ENCODE measurements around the gene CCNY. TPM values are rescaled to one million over a fixed set of nuclear protein-coding genes. Genes with fewer than 3 reads are reported as not detected.
A peak's percentile ranks its signal among the peaks of the same experiment; 100 is the strongest.

CCNY gene
- total RNA-seq, 1 experiment from 2014 or later: 122 TPM

DNA sequence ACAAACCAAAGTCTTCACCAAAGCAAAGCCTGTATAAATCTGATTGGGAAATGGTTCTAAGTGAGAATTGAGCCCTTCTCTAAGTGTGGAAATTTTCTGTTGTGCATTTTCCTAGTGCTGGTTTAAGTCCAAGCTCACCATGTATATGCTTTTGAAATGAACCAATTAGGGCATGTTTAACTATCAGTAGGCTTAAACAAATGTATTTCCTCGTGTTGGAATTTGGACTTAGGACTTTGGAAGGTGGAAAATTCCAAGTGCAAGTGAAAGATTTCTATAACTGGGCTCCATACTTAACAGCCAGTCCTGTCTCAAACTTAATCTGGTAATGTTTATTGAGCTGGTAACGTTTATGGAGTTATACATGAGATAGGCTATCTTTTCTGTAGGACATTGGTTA, 28.5 kb downstream of the CCNY start:
- H3K9me3 Mint-ChIP-seq (ENCODE audit: unreplicated experiment): no peaks in the 10 kb centered on the region
- peak overlapping the region; percentile 62 for H3K4me3 Mint-ChIP-seq (ENCODE audit: unreplicated experiment)
- peaks cover 45% of the 10 kb centered on the region for H3K4me1 Mint-ChIP-seq (ENCODE audit: low read depth, unreplicated experiment)
- H3K27me3 ChIP-seq (replicated peaks; ENCODE audit: control insufficient read depth, insufficient read depth, low read length): no peaks in the 10 kb centered on the region
- no peaks in the 10 kb centered on the region; the same call in 1 of the 2 replicates for H3K36me3 ChIP-seq (ENCODE audit: control insufficient read depth, insufficient read depth, low read length)
- no peak overlapping the region for H3K4me3 ChIP-seq (ENCODE audit: low read depth, low read length)
- ChIA-PET POLR2A (interaction anchor here (1.0 to 1.3 kb wide), 3 partner anchors 19 to 239 kb away, joined by 3 to 9 read pairs (median 4); partner anchors contain the start of gene CREM), CTCF (interaction anchor here (0.9 to 1.5 kb wide), 3 partner anchors 18 to 169 kb away, joined by 3 to 7 read pairs (median 3); no protein-coding TSS in a partner anchor)
- peak in 1 of 2 experiments; percentile 75 for DNase-seq
- intact Hi-C loops (cut with micrococcal nuclease; ENCODE audit: unreplicated experiment): loop anchor here (1.0 to 2.0 kb wide), 2 partner anchors 19 to 28 kb away; partner anchors contain the start of gene CCNY
- peak overlapping the region; percentile 78 for H3K27ac Mint-ChIP-seq (ENCODE audit: unreplicated experiment)
- H3K9me3 ChIP-seq: no peaks in the 10 kb centered on the region
- peaks cover 67% of the 10 kb centered on the region for H3K4me1 ChIP-seq
- H3K36me3 Mint-ChIP-seq (ENCODE audit: insufficient read depth, unreplicated experiment): peaks cover 6% of the 10 kb centered on the region
- TF ChIP-seq, protein P1, sequence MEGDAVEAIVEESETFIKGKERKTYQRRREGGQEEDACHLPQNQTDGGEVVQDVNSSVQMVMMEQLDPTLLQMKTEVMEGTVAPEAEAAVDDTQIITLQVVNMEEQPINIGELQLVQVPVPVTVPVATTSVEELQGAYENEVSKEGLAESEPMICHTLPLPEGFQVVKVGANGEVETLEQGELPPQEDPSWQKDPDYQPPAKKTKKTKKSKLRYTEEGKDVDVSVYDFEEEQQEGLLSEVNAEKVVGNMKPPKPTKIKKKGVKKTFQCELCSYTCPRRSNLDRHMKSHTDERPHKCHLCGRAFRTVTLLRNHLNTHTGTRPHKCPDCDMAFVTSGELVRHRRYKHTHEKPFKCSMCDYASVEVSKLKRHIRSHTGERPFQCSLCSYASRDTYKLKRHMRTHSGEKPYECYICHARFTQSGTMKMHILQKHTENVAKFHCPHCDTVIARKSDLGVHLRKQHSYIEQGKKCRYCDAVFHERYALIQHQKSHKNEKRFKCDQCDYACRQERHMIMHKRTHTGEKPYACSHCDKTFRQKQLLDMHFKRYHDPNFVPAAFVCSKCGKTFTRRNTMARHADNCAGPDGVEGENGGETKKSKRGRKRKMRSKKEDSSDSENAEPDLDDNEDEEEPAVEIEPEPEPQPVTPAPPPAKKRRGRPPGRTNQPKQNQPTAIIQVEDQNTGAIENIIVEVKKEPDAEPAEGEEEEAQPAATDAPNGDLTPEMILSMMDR (IDR thresholded peaks at IDR 0.05; ENCODE audit: insufficient read depth in 1 of 2, low read depth in 1 of 2, low read length in 1 of 2, severe bottlenecking in 1 of 2, unreplicated experiment in 1 of 2): no peak
- H3K27me3 Mint-ChIP-seq (ENCODE audit: insufficient read depth, unreplicated experiment): no peaks in the 10 kb centered on the region
- BruUV-seq (replicated peaks): no TSS peak

DNA sequence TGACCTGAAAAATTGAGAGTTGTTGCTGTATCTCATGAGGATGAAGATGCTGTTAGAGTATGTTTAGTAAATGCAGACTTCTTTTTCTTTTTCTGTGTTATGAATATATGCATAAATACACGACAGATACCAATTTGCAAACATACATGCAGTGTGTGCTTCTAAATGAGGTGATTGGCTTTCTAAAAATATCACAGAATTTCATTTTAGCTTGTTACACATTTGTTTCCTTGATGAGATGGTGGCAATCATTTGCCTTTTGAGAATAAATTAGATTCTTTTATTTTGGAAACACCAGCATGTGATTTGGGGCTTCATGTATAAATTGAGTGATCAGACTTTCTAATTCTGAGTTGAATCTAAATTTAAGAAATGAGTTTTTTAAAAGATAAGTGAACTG, 29.7 kb downstream of the CCNY start:
- H3K27me3 Mint-ChIP-seq (ENCODE audit: insufficient read depth, unreplicated experiment): no peaks in the 10 kb centered on the region
- intact Hi-C loops (cut with micrococcal nuclease; ENCODE audit: unreplicated experiment): loop anchor here (1.0 to 2.0 kb wide), 2 partner anchors 18 to 29 kb away; partner anchors contain the start of gene CCNY

DNA sequence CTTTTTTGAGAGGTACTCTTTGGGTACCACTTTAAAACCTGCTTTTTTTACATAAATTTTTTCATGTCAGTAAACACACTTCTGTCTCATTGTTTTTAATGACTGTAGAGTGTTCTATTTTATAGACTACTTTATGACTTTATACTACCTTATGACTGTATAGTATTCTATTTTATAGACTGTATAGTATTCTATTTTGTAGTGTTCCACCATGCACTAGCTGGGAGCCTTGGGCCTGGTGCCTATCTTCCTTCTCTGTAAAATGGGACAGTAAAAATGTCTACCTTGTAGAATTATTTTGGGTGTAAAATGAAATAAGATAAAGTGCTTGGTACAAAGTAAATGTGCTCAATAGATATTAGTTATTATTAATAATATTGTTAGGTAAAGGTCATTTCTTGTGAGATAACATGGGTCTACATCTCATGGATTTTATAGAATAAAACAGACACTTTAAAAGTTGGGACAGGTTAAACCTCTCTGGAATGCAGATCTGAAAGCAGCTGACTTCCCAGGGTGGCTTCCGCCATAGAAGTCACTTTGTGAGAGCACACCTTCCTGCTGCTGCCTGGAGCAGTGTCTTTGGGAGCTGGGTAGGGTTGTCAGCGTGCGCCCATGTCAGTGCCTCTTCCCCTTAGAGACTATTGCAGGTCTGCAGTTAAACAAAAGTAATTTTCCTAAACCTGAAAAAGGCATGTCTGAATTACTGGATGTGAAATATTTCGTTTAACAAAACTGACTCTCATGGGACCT, 31.0 kb downstream of the CCNY start:
- H3K4me1 Mint-ChIP-seq (ENCODE audit: low read depth, unreplicated experiment): peaks cover 54% of the 10 kb centered on the region
- Histone ChIP-seq H3K4me3 (ENCODE audit: low read depth, low read length) (no peak overlapping the region), H3K36me3 (ENCODE audit: control insufficient read depth, insufficient read depth, low read length) (no peaks in the 10 kb centered on the region; the same call in 1 of the 2 replicates), H3K4me1 (peaks cover 67% of the 10 kb centered on the region), H3K9me3 (no peaks in the 10 kb centered on the region), H3K27me3 (replicated peaks; ENCODE audit: control insufficient read depth, insufficient read depth, low read length) (no peaks in the 10 kb centered on the region)
- H3K27ac Mint-ChIP-seq (ENCODE audit: unreplicated experiment): no peak overlapping the region
- no peak for DNase-seq
- H3K27me3 Mint-ChIP-seq (ENCODE audit: insufficient read depth, unreplicated experiment): no peaks in the 10 kb centered on the region
- no peak overlapping the region for H3K4me3 Mint-ChIP-seq (ENCODE audit: unreplicated experiment)
- POLR2A ChIA-PET: no interaction called here
- TF ChIP-seq, protein P1 (IDR thresholded peaks at IDR 0.05; ENCODE audit: insufficient read depth in 1 of 2, low read depth in 1 of 2, low read length in 1 of 2, severe bottlenecking in 1 of 2, unreplicated experiment in 1 of 2): no peak
- no TSS peak for BruUV-seq (replicated peaks)
- H3K9me3 Mint-ChIP-seq (ENCODE audit: unreplicated experiment): no peaks in the 10 kb centered on the region
- intact Hi-C loops (cut with micrococcal nuclease; ENCODE audit: unreplicated experiment): no loop called here
- CTCF ChIA-PET: no interaction called here
- H3K36me3 Mint-ChIP-seq (ENCODE audit: insufficient read depth, unreplicated experiment): peaks cover 2% of the 10 kb centered on the region

More for the DNA sequence above, 29.7 kb downstream of the CCNY start:
- Mint-ChIP-seq H3K9me3 (ENCODE audit: unreplicated experiment) (no peaks in the 10 kb centered on the region), H3K4me3 (ENCODE audit: unreplicated experiment) (no peak overlapping the region), H3K36me3 (ENCODE audit: insufficient read depth, unreplicated experiment) (peaks cover 6% of the 10 kb centered on the region), H3K27ac (ENCODE audit: unreplicated experiment) (peak overlapping the region; percentile 45), H3K4me1 (ENCODE audit: low read depth, unreplicated experiment) (peaks cover 46% of the 10 kb centered on the region)
- POLR2A ChIA-PET: no interaction called here
- peaks cover 67% of the 10 kb centered on the region for H3K4me1 ChIP-seq
- H3K36me3 ChIP-seq (ENCODE audit: control insufficient read depth, insufficient read depth, low read length): no peaks in the 10 kb centered on the region; the same call in 1 of the 2 replicates
- TF ChIP-seq, protein P1 (IDR thresholded peaks at IDR 0.05; ENCODE audit: insufficient read depth in 1 of 2, low read depth in 1 of 2, low read length in 1 of 2, severe bottlenecking in 1 of 2, unreplicated experiment in 1 of 2): no peak
- no peak overlapping the region for H3K4me3 ChIP-seq (ENCODE audit: low read depth, low read length)
- DNase-seq: no peak
- no TSS peak for BruUV-seq (replicated peaks)
- H3K9me3 ChIP-seq: no peaks in the 10 kb centered on the region
- CTCF ChIA-PET: no interaction called here
- no peaks in the 10 kb centered on the region for H3K27me3 ChIP-seq (replicated peaks; ENCODE audit: control insufficient read depth, insufficient read depth, low read length)

Measured in Caco-2 (cell line).